Muscle layer of colon (tissue), 2 donors: ENCODE data around the gene RPS6KA2.

Experiments
- H3K27ac ChIP-seq: one replicate; pipeline ENCODE4 v1.7.0; 2013; ENCODE audit warnings: low read depth, mild to moderate bottlenecking, low read length, moderate library complexity
- H3K27me3 ChIP-seq, 2 donors: one replicate each; pipeline ENCODE4 v1.7.0; 2013; ENCODE audit warnings: low read length in 2 of 2, mild to moderate bottlenecking in 2 of 2; ENCODE audit not compliant: insufficient read depth in 2 of 2, control insufficient read depth in 1 of 2
- H3K36me3 ChIP-seq: one replicate; pipeline ENCODE4 v1.7.0; 2013; ENCODE audit warnings: mild to moderate bottlenecking, low read length; ENCODE audit not compliant: insufficient read depth
- H3K4me1 ChIP-seq: one replicate; pipeline ENCODE4 v1.7.0; 2013; ENCODE audit warnings: mild to moderate bottlenecking, low read length; ENCODE audit not compliant: insufficient read depth
- H3K4me3 ChIP-seq, 2 donors: one replicate each; pipeline ENCODE4 v1.7.0; 2013; ENCODE audit warnings: low read length in 2 of 2, low read depth in 1 of 2, mild to moderate bottlenecking in 1 of 2, moderate library complexity in 1 of 2
- H3K9ac ChIP-seq: one replicate; pipeline ENCODE4 v1.7.0; 2013; ENCODE audit warnings: low read length
- H3K9me3 ChIP-seq: one replicate; pipeline ENCODE4 v1.7.0; 2013; ENCODE audit warnings: mild to moderate bottlenecking, low read length
- donor health status: abdominal sarcoma.
- donor health status: Adenocarcinoma of cecum.

RPS6KA2 gene

DNA sequence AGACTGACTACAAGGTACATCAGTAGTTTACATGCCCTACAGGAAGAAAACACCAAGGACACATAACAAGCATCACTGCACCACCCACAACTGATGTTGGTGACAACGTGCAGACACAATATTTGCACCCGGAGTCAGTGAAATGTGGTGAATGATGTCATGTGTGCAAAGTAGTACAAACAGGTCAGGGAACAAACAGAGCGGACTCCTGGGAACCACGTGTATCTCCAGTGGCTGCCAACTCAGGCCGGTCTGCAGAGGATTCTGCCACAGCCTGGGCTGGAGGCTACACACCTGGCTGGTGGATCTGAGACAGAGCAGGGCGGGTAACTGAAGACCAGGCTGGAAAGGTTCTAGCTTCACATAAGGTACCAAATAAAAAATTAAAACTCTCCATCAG lies 28.2 kb upstream of the RPS6KA2 start:
- Histone ChIP-seq H3K9me3 (no peaks in the 10 kb centered on the region), H3K9ac (no peak overlapping the region), H3K36me3 (no peaks in the 10 kb centered on the region), H3K4me1 (no peaks in the 10 kb centered on the region), H3K27me3 (no peaks in the 10 kb centered on the region), H3K27ac (no peak overlapping the region), H3K4me3 (no peak overlapping the region)

- Histone ChIP-seq H3K9ac (no peak overlapping the region), H3K36me3 (no peaks in the 10 kb centered on the region), H3K4me1 (no peaks in the 10 kb centered on the region), H3K9me3 (no peaks in the 10 kb centered on the region), H3K4me3 (no peak overlapping the region), H3K27ac (no peak overlapping the region), H3K27me3 (no peaks in the 10 kb centered on the region)
Observed at GRCh38 chr6:166654573-166654972, 27.5 kb upstream of the RPS6KA2 start.

DNA sequence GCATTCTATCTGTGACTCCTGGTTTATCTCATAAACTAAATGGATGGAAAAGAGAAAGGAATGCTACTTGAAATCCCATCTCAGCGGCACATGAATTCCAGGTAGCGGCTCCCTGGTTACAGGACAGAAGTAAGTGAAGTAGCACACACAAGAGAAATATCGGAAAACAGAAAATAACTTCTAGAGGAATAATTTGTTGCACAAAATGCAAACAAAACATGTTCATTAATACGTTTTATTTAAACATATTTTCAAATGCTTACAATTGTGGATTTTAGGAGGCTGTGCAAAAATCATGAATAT lies 26.5 kb upstream of the RPS6KA2 start:
- Histone ChIP-seq H3K27me3 (no peaks in the 10 kb centered on the region), H3K36me3 (no peaks in the 10 kb centered on the region), H3K4me1 (no peaks in the 10 kb centered on the region), H3K9ac (no peak overlapping the region), H3K4me3 (no peak overlapping the region), H3K27ac (no peak overlapping the region), H3K9me3 (no peaks in the 10 kb centered on the region)

GRCh38 chr6:166650824-166651807 lies 24.1 kb upstream of the RPS6KA2 start:
- Histone ChIP-seq H3K9ac (no peak overlapping the region), H3K4me1 (no peaks in the 10 kb centered on the region), H3K27ac (no peak overlapping the region), H3K9me3 (no peaks in the 10 kb centered on the region), H3K36me3 (no peaks in the 10 kb centered on the region), H3K4me3 (no peak overlapping the region), H3K27me3 (no peaks in the 10 kb centered on the region)

DNA sequence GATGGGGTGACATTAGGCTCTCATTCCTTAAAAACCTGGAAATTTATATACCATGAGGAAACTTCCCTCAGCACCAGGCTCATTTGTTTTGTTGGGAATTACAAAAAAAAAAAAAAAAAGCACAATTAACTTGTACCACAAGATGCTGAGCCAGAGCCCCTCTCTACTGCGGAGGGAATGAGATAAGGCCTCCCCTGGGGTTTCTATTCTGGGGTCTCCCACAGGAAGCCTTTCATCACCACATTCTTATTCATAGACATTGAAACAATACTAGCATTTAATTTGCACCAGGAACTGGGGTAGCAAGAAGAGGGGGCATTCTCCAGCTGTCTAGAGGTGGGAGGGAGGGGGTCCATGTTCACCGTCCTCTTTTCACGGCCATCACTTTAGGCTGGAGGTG lies 23.0 kb upstream of the RPS6KA2 start:
- no peak overlapping the region for H3K9ac ChIP-seq
- no peaks in the 10 kb centered on the region for H3K27me3 ChIP-seq
- H3K9me3 ChIP-seq = no peaks in the 10 kb centered on the region
- no peak overlapping the region for H3K4me3 ChIP-seq
- H3K27ac ChIP-seq = no peak overlapping the region
- no peaks in the 10 kb centered on the region for H3K4me1 ChIP-seq
- no peaks in the 10 kb centered on the region for H3K36me3 ChIP-seq

DNA sequence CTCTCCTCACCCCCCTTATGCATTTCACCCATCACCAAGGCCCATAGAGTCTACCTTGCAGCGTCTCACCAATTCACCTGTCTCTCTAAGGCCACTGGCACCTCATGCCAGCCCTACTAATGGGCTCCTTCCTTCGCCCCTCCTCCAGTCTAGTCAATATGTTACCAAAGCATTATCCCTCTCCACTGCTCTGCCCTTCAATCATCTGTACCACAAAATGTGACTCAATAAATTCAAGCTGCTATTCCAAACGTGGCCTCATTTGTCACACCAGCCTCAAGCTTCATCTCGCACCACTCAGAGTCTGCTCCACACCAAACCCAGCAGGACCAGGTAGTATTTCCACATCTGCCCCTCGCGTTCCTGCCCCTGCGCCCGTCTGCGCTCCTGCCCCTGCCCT lies 21.8 kb upstream of the RPS6KA2 start:
- Histone ChIP-seq H3K36me3 (no peaks in the 10 kb centered on the region), H3K9ac (no peak overlapping the region), H3K9me3 (no peaks in the 10 kb centered on the region), H3K4me1 (no peaks in the 10 kb centered on the region), H3K27me3 (no peaks in the 10 kb centered on the region), H3K4me3 (no peak overlapping the region), H3K27ac (no peak overlapping the region)

DNA sequence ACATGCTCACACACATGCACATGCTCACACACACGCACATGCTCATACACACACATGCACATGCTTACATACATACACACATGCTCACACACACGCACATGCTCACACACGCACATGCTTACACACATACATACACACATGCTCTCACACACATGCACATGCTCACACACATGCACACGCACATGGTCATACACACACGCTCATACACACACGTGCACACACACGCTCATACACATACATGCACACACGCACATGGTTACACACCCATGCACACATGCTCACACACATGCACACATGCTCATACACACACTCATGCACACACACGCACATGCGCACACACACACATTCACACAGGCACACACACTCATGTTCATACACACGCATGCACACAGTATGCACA lies 20.8 kb upstream of the RPS6KA2 start:
- no peak overlapping the region for H3K9ac ChIP-seq
- H3K4me3 ChIP-seq = no peak overlapping the region

DNA sequence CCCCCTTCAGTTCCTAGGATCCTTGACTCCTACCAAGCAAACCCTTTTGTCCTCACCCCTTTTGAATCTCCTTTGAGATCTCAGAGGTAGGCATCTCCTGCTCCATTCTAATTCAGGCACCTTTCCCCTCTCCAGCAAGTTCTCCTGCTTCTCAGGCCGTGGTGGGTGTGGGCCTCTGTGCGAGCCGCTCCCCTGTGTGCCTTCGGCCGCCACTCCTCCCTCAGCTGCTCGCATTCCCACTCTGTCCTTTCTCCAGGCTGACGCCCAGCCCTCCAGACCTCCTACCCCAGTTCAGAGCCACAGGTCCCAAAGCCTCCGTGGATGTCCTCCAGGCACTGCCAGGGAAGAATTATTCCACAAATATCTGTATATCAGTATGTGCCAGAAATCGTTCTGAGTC lies 19.7 kb upstream of the RPS6KA2 start:
- Histone ChIP-seq H3K4me3 (no peak overlapping the region), H3K36me3 (no peaks in the 10 kb centered on the region), H3K27me3 (no peaks in the 10 kb centered on the region), H3K9ac (no peak overlapping the region), H3K27ac (no peak overlapping the region), H3K9me3 (no peaks in the 10 kb centered on the region), H3K4me1 (no peaks in the 10 kb centered on the region)

More for the DNA sequence above, 20.8 kb upstream of the RPS6KA2 start:
- Histone ChIP-seq H3K9me3 (no peaks in the 10 kb centered on the region), H3K27ac (no peak overlapping the region), H3K27me3 (no peaks in the 10 kb centered on the region), H3K4me1 (no peaks in the 10 kb centered on the region), H3K36me3 (no peaks in the 10 kb centered on the region)

DNA sequence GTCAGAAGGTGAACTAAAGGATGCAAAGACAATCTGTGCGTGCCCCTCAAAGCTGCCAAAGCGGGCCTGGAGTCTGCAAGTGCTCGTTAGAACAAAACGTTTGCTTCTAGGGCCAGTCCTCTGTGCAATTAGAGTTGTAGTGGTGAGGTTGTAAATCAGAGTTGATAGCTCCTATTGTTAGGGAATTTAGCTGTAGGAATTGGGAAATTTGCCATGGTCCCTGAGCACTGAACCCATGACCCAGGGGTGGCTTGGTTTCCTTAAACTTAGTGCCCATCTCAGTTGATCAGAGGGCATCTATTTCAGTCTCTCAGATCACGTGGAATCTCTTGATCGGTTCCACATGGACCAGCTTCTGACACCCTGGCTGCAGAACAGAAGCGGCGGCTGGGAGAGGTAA lies 18.8 kb upstream of the RPS6KA2 start:
- Histone ChIP-seq H3K27ac (no peak overlapping the region), H3K4me3 (no peak overlapping the region), H3K4me1 (no peaks in the 10 kb centered on the region), H3K27me3 (no peaks in the 10 kb centered on the region), H3K36me3 (no peaks in the 10 kb centered on the region), H3K9me3 (no peaks in the 10 kb centered on the region), H3K9ac (no peak overlapping the region)

DNA sequence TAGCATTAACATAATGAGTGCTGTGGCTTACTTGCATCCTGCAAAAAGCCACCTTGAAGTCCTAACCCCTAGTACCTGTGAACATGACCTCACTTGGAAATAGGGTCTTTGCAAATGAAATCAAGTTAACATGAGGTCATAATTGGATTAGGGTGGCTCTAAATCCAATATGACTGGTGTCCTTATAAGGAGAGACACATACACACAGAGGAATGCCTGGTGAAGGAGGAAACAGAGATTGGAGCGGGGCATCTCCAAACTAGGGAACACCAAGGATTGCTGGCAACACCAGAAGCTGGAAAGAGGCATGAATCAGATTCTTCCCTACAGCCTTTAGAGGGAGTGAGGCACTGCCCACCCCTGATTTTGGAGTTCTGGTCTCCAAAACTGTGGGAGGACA lies 17.6 kb upstream of the RPS6KA2 start:
- H3K36me3 ChIP-seq = no peaks in the 10 kb centered on the region
- no peaks in the 10 kb centered on the region for H3K9me3 ChIP-seq
- H3K27me3 ChIP-seq = no peaks in the 10 kb centered on the region
- H3K27ac ChIP-seq = no peak overlapping the region
- H3K9ac ChIP-seq = no peak overlapping the region
- H3K4me3 ChIP-seq = no peak overlapping the region
- no peaks in the 10 kb centered on the region for H3K4me1 ChIP-seq

- H3K27me3 ChIP-seq = no peaks in the 10 kb centered on the region
- no peaks in the 10 kb centered on the region for H3K36me3 ChIP-seq
- no peak overlapping the region for H3K4me3 ChIP-seq
- no peaks in the 10 kb centered on the region for H3K4me1 ChIP-seq
- H3K27ac ChIP-seq = no peak overlapping the region
- no peak overlapping the region for H3K9ac ChIP-seq
- H3K9me3 ChIP-seq = no peaks in the 10 kb centered on the region
Observed at GRCh38 chr6:166643891-166644590, 17.0 kb upstream of the RPS6KA2 start.

- no peak overlapping the region for H3K9ac ChIP-seq
Observed at GRCh38 chr6:166642646-166643045, 15.6 kb upstream of the RPS6KA2 start.

More at GRCh38 chr6:166642646-166643045, 15.6 kb upstream of the RPS6KA2 start:
- Histone ChIP-seq H3K27me3 (no peaks in the 10 kb centered on the region), H3K4me3 (no peak overlapping the region), H3K4me1 (no peaks in the 10 kb centered on the region), H3K27ac (no peak overlapping the region), H3K36me3 (no peaks in the 10 kb centered on the region), H3K9me3 (no peaks in the 10 kb centered on the region)
